ENCODE measurements around the gene RIC8A.

RIC8A gene

GRCh38 chr11:250740-251299 lies 43.3 kb downstream of the RIC8A start:
- in situ Hi-C loops (cut with HindIII; ENCODE audit: low sequenced_read_pairs), result no loop called here
- TF ChIP-seq CTCF (IDR thresholded peaks at IDR 0.05; ENCODE audit: low read depth, low read length), result peak; percentile 75

GRCh38 chr11:251550-251949 lies 44.0 kb downstream of the RIC8A start:
- TF ChIP-seq CTCF (IDR thresholded peaks at IDR 0.05; ENCODE audit: low read depth, low read length), result no peak
- in situ Hi-C loops (cut with HindIII; ENCODE audit: low sequenced_read_pairs), result no loop called here
- H3K4me3 ChIP-seq (ENCODE audit: low read depth, low read length), result no peak overlapping the region
- DNase-seq (ENCODE audit: low read depth, low spot score), result no peak

More at GRCh38 chr11:250740-251299, 43.3 kb downstream of the RIC8A start:
- no peak overlapping the region for H3K4me3 ChIP-seq (ENCODE audit: low read depth, low read length)
- peak; percentile 51 for DNase-seq (ENCODE audit: low read depth, low spot score)

- no peak for TF ChIP-seq CTCF (IDR thresholded peaks at IDR 0.05; ENCODE audit: low read depth, low read length)
- in situ Hi-C loops (cut with HindIII; ENCODE audit: low sequenced_read_pairs), result no loop called here
Measured at GRCh38 chr11:252666-253065, 45.2 kb downstream of the RIC8A start.

GRCh38 chr11:253160-253885 lies 45.8 kb downstream of the RIC8A start:
- H3K4me3 ChIP-seq (ENCODE audit: low read depth, low read length), result no peak overlapping the region
- TF ChIP-seq CTCF (IDR thresholded peaks at IDR 0.05; ENCODE audit: low read depth, low read length), result no peak
- no peak for DNase-seq (ENCODE audit: low read depth, low spot score)
- in situ Hi-C loops (cut with HindIII; ENCODE audit: low sequenced_read_pairs), result no loop called here

More at GRCh38 chr11:252666-253065, 45.2 kb downstream of the RIC8A start:
- H3K4me3 ChIP-seq (ENCODE audit: low read depth, low read length), result no peak overlapping the region
- no peak for DNase-seq (ENCODE audit: low read depth, low spot score)

- DNase-seq (ENCODE audit: low read depth, low spot score), result no peak
- no peak for TF ChIP-seq CTCF (IDR thresholded peaks at IDR 0.05; ENCODE audit: low read depth, low read length)
- in situ Hi-C loops (cut with HindIII; ENCODE audit: low sequenced_read_pairs), result no loop called here
- H3K4me3 ChIP-seq (ENCODE audit: low read depth, low read length), result no peak overlapping the region
Measured at GRCh38 chr11:253886-254270, 46.4 kb downstream of the RIC8A start.

- no peak for DNase-seq (ENCODE audit: low read depth, low spot score)
- in situ Hi-C loops (cut with HindIII; ENCODE audit: low sequenced_read_pairs), result no loop called here
- H3K4me3 ChIP-seq (ENCODE audit: low read depth, low read length), result no peak overlapping the region
- TF ChIP-seq CTCF (IDR thresholded peaks at IDR 0.05; ENCODE audit: low read depth, low read length), result no peak
Measured at GRCh38 chr11:255176-255575, 47.7 kb downstream of the RIC8A start.
